A549 (cell line): ENCODE measurements around the gene BID.

Experiments used
- CEBPB ChIP-seq, 2 experiments: fragments of >200 bp in 1 of 2; sonication (Bioruptor Twin) in 1 of 2; formaldehyde crosslinking in 1 of 2; IDR thresholded peaks; 2 replicates each; pipeline ENCODE4 v1.6.1; 2012 to 2016
- MAFK ChIP-seq: fragments of 450-650 bp; IDR thresholded peaks from 2 replicates; pipeline ENCODE4 v1.6.1; 2014; ENCODE audit not compliant: partially characterized antibody
- MYC ChIP-seq: IDR thresholded peaks from 2 replicates; pipeline ENCODE4 v1.6.1; 2012; ENCODE audit warnings: mild to moderate bottlenecking, inconsistent platforms, low read length, improper control_type of control experiment, borderline replicate concordance
- PHF8 ChIP-seq: fragments of 200-600 bp; sonication (generic); IDR thresholded peaks from 2 replicates; pipeline ENCODE4 v1.6.1; 2016; ENCODE audit warnings: low read depth, mild to moderate bottlenecking, antibody characterized with exemption, moderate library complexity, borderline replicate concordance
- POLR2AphosphoS2 ChIP-seq: conservative IDR thresholded peaks from 2 replicates; pipeline ENCODE4 v1.6.1; 2012; ENCODE audit warnings: low read length, improper control_type of control experiment, inconsistent platforms
- TF ChIP-seq, protein P1 (sequence below): fragments of >200 bp; sonication (Bioruptor Twin); formaldehyde crosslinking; IDR thresholded peaks from 3 replicates; pipeline ENCODE4 v1.5.1; 2016
- TF ChIP-seq, protein P2 (sequence below): IDR thresholded peaks from 2 replicates; pipeline ENCODE4 v1.6.1; 2012
- TF ChIP-seq, protein P3 (sequence below): fragments of 200-600 bp; sonication (generic); IDR thresholded peaks from 2 replicates; pipeline ENCODE4 v1.6.1; 2016; ENCODE audit warnings: antibody characterized with exemption, mild to moderate bottlenecking, moderate library complexity
- TF ChIP-seq, protein P4 (sequence below): fragments of 450-650 bp; IDR thresholded peaks from 2 replicates; pipeline ENCODE4 v1.6.1; 2014; ENCODE audit warnings: antibody characterized with exemption

DNA sequence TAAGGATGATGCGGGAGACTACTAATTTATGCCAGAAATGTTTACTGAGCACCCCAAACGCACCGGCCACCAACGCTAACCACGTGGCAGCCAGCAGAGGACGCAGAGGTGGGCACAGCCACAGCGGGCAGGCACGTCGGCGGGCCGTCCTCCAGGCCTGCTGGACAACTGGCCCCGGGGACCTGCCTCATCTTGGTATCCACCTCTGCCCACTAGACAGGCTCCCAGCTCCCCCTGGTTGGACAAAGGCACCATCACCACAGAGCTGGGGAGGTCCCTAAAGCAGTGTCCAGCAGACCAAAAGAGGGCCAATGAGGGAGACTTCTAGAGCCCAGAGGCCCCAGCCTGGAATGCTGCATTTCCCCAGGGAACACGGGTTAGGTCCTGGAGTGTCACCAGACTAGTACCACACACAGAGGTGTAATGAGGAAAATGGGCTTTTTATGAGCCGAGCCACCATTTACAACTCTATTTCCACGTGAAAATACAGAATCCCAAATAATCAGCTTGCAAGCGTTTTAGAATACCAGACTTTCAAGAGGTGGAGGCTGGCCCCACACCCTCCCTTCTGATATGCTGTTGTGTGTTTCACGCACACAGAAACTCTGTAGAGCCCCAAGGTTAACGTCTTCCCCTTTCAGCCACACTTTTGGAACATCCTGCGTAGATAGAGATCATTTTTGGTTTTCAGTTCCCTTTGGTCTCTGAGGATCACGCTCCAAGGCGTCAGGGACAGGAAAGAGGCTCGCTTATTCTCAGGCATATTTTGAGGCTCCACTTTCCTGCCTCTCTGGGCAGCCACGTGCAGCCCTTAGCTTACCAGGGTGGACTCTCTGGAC, 23.7 kb upstream of the BID start:
- TF ChIP-seq, protein P1, sequence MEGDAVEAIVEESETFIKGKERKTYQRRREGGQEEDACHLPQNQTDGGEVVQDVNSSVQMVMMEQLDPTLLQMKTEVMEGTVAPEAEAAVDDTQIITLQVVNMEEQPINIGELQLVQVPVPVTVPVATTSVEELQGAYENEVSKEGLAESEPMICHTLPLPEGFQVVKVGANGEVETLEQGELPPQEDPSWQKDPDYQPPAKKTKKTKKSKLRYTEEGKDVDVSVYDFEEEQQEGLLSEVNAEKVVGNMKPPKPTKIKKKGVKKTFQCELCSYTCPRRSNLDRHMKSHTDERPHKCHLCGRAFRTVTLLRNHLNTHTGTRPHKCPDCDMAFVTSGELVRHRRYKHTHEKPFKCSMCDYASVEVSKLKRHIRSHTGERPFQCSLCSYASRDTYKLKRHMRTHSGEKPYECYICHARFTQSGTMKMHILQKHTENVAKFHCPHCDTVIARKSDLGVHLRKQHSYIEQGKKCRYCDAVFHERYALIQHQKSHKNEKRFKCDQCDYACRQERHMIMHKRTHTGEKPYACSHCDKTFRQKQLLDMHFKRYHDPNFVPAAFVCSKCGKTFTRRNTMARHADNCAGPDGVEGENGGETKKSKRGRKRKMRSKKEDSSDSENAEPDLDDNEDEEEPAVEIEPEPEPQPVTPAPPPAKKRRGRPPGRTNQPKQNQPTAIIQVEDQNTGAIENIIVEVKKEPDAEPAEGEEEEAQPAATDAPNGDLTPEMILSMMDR, result no peak
- TF ChIP-seq PHF8, result no peak
- TF ChIP-seq, protein P2, sequence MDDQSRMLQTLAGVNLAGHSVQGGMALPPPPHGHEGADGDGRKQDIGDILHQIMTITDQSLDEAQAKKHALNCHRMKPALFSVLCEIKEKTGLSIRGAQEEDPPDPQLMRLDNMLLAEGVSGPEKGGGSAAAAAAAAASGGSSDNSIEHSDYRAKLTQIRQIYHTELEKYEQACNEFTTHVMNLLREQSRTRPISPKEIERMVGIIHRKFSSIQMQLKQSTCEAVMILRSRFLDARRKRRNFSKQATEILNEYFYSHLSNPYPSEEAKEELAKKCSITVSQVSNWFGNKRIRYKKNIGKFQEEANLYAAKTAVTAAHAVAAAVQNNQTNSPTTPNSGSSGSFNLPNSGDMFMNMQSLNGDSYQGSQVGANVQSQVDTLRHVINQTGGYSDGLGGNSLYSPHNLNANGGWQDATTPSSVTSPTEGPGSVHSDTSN, result no peak
- TF ChIP-seq, protein P3, sequence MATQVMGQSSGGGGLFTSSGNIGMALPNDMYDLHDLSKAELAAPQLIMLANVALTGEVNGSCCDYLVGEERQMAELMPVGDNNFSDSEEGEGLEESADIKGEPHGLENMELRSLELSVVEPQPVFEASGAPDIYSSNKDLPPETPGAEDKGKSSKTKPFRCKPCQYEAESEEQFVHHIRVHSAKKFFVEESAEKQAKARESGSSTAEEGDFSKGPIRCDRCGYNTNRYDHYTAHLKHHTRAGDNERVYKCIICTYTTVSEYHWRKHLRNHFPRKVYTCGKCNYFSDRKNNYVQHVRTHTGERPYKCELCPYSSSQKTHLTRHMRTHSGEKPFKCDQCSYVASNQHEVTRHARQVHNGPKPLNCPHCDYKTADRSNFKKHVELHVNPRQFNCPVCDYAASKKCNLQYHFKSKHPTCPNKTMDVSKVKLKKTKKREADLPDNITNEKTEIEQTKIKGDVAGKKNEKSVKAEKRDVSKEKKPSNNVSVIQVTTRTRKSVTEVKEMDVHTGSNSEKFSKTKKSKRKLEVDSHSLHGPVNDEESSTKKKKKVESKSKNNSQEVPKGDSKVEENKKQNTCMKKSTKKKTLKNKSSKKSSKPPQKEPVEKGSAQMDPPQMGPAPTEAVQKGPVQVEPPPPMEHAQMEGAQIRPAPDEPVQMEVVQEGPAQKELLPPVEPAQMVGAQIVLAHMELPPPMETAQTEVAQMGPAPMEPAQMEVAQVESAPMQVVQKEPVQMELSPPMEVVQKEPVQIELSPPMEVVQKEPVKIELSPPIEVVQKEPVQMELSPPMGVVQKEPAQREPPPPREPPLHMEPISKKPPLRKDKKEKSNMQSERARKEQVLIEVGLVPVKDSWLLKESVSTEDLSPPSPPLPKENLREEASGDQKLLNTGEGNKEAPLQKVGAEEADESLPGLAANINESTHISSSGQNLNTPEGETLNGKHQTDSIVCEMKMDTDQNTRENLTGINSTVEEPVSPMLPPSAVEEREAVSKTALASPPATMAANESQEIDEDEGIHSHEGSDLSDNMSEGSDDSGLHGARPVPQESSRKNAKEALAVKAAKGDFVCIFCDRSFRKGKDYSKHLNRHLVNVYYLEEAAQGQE, result no peak
- TF ChIP-seq, protein P4, sequence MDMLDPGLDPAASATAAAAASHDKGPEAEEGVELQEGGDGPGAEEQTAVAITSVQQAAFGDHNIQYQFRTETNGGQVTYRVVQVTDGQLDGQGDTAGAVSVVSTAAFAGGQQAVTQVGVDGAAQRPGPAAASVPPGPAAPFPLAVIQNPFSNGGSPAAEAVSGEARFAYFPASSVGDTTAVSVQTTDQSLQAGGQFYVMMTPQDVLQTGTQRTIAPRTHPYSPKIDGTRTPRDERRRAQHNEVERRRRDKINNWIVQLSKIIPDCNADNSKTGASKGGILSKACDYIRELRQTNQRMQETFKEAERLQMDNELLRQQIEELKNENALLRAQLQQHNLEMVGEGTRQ, result no peak
- TF ChIP-seq CEBPB (IDR thresholded peaks at IDR 0.05), result no peak
- no peak for TF ChIP-seq MYC
- no peak for TF ChIP-seq MAFK
- no peak for TF ChIP-seq POLR2AphosphoS2
